ENCODE measurements around the gene PAIP1.

DNA sequence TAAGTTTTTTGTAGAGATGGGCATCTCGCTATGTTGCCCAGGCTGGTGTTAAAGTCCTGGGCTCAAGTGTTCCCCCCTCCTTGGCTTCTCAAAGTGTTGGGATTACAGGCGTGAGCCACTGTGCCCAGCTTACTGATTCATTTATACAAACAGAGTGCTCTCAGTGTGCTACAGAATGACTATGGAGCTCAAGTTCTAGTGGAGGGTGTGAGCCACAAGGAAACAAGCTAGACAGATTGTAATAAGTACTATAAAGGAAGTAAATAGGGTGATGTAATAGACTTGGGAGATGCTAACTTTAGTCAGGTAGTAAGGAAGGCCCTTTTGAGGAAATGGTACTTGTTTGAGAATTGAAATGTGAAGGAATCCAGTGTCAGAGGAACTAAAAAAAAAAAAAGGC lies 71.5 kb downstream of the PAIP1 start:
- TF ChIP-seq, protein P1, sequence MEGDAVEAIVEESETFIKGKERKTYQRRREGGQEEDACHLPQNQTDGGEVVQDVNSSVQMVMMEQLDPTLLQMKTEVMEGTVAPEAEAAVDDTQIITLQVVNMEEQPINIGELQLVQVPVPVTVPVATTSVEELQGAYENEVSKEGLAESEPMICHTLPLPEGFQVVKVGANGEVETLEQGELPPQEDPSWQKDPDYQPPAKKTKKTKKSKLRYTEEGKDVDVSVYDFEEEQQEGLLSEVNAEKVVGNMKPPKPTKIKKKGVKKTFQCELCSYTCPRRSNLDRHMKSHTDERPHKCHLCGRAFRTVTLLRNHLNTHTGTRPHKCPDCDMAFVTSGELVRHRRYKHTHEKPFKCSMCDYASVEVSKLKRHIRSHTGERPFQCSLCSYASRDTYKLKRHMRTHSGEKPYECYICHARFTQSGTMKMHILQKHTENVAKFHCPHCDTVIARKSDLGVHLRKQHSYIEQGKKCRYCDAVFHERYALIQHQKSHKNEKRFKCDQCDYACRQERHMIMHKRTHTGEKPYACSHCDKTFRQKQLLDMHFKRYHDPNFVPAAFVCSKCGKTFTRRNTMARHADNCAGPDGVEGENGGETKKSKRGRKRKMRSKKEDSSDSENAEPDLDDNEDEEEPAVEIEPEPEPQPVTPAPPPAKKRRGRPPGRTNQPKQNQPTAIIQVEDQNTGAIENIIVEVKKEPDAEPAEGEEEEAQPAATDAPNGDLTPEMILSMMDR (IDR thresholded peaks at IDR 0.05) = no peak
- no peak for TF ChIP-seq POLR2A (IDR thresholded peaks at IDR 0.05)
